Fibroblast of pulmonary artery (primary cell): ENCODE measurements around the gene SEM1.

Experiments used
- DNase-seq: peaks from one replicate; pipeline ENCODE4 v3.0.0-alpha.2; 2010; ENCODE audit warnings: low read depth
- H3K4me3 ChIP-seq: replicated peaks from 2 replicates; pipeline ENCODE4 v1.5.1; 2011; ENCODE audit warnings: low read depth, mild to moderate bottlenecking, control low read depth, low read length, moderate library complexity
- CTCF ChIP-seq: IDR thresholded peaks from 2 replicates; pipeline ENCODE4 v1.5.1; 2011; ENCODE audit warnings: mild to moderate bottlenecking, control low read depth, low read length, inconsistent platforms; ENCODE audit errors: missing control alignments

SEM1 gene

DNA sequence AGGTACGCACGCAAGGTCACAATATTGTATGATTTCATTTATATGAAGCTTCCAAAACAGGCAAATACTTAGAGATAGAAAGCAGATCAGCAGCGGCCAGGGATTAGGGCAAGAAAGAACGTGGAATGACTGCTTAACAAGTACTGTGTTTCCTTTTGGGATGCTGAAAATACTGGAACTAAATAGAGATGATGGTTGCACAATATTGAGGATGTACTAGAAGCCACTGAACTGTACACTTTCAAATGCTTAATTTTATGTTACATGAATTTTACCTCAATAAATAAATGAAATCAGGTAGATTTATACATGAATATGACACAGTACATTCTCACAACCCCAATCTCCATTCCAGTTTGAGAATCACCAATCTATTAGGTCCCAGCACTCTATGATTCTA, 15.6 kb downstream of the SEM1 start:
- DNase-seq: no peak
- TF ChIP-seq CTCF: no peak
- no peak overlapping the region for H3K4me3 ChIP-seq

DNA sequence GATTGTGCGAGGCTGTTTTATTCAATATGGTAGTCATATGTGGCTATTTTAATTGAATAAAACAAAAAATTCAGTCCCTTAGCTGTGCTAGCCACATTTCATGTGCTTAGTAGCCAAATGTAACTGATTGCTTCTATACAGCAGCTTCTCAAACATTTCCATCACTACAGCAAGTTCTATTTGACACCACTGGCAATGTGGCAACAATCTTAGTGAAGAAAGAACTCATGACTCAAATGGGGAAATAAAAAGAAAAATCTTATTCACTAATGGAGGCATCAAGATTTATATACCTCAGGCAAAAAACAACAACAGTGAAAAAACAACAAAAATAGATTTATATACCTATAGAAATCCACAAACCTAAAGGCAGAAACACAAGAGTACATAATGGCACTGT, 17.9 kb downstream of the SEM1 start:
- no peak for TF ChIP-seq CTCF
- no peak overlapping the region for H3K4me3 ChIP-seq
- DNase-seq: no peak

- no peak overlapping the region for H3K4me3 ChIP-seq
- no peak for TF ChIP-seq CTCF
- DNase-seq: no peak
Observed at GRCh38 chr7:96689414-96689813, 20.2 kb downstream of the SEM1 start.

- no peak for DNase-seq
- no peak overlapping the region for H3K4me3 ChIP-seq
- no peak for TF ChIP-seq CTCF
Observed at GRCh38 chr7:96686305-96686704, 23.3 kb downstream of the SEM1 start.

DNA sequence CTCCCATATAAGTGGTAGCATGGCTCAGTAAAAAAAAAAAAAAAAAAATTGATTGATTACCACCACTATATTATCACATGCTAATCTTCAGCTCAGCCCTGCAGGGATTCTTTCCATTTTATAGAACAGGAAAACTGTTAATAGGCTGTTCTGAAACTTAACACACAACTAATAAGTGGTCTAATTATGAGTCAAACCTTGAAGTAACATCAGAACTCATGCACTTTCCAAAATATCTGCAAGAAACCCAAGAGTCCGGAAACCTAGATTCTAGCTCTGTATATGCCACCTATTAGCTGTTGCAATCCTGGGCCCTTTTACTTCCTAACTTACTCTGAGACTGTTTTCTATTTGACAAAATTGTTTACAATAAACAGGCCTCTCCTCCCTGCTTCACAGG, 23.9 kb downstream of the SEM1 start:
- no peak overlapping the region for H3K4me3 ChIP-seq
- no peak for TF ChIP-seq CTCF
- DNase-seq: no peak

- TF ChIP-seq CTCF: no peak
- no peak for DNase-seq
Observed at GRCh38 chr7:96685353-96685752, 24.3 kb downstream of the SEM1 start.

GRCh38 chr7:96679886-96680285, 29.8 kb downstream of the SEM1 start:
- TF ChIP-seq CTCF: no peak
- H3K4me3 ChIP-seq: no peak overlapping the region
- DNase-seq: no peak

More at GRCh38 chr7:96685353-96685752, 24.3 kb downstream of the SEM1 start:
- H3K4me3 ChIP-seq: no peak overlapping the region
